Activated CD4-positive, alpha-beta memory T cell treated with anti-CD3 and anti-CD28 coated beads, Interleukin-2, amount 10 ng/mL, durations not matched to agents 7 days and 5 days (primary cell): Measurements from ENCODE around the gene CCPG1. TPM values are rescaled to one million over a fixed set of nuclear protein-coding genes. Genes with fewer than 3 reads are reported as not detected.
A peak's percentile ranks its signal among the peaks of the same experiment; 100 is the strongest.
"Not testable (repeated sequence)": the region's sequence is repeated elsewhere in the genome, so short reads cannot be mapped to it uniquely, and the experiment has no call there.

ENCODE experiments used
- CTCF ChIA-PET: fragments of 350-600 bp; sonication (Branson Sonifier 250); formaldehyde crosslinking; loops from one replicate; lab custom pipeline; 2021; ENCODE audit warnings: antibody characterized with exemption, inconsistent platforms; lab: Charles Lee
- POLR2A ChIA-PET: fragments of 350-600 bp; sonication (Branson Sonifier 250); formaldehyde crosslinking; loops from one replicate; lab custom pipeline; 2021; ENCODE audit warnings: antibody characterized with exemption; lab: Charles Lee
- DNase-seq: peaks from one replicate; pipeline ENCODE4 v3.0.0-alpha.2; 2020
- H3K27ac Mint-ChIP-seq: one replicate; pipeline ENCODE4 v1.8.0; 2021; ENCODE audit warnings: mild to moderate bottlenecking, mixed read lengths
- H3K27me3 Mint-ChIP-seq: one replicate; pipeline ENCODE4 v1.8.0; 2021; ENCODE audit warnings: mixed read lengths
- H3K36me3 Mint-ChIP-seq: one replicate; pipeline ENCODE4 v1.8.0; 2021; ENCODE audit warnings: low read depth, mixed read lengths
- H3K4me1 Mint-ChIP-seq: one replicate; pipeline ENCODE4 v1.8.0; 2021; ENCODE audit warnings: mixed read lengths
- H3K4me3 Mint-ChIP-seq: one replicate; pipeline ENCODE4 v1.8.0; 2021; ENCODE audit warnings: mild to moderate bottlenecking, mixed read lengths
- H3K9me3 Mint-ChIP-seq: one replicate; pipeline ENCODE4 v1.8.0; 2021; ENCODE audit warnings: mixed read lengths
- total RNA-seq, 2 experiments: library from RNA; stranded (reverse); gene quantifications; one replicate each; pipeline ENCODE4 v1.2.3, GENCODE V29; 2021

Gene CCPG1
- total RNA-seq: 10 to 100 TPM; 33.3 to 33.4 TPM

- Mint-ChIP-seq H3K4me3 (peak within 1 kb of the TSS; percentile 91), H3K36me3 (no peaks in the 10 kb centered on the region), H3K27me3 (no peaks in the 10 kb centered on the region), H3K27ac (peak within 1 kb of the TSS; percentile 86), H3K4me1 (peaks cover 33% of the 10 kb centered on the region), H3K9me3 (no peaks in the 10 kb centered on the region)
- DNase-seq: peak; percentile 92
- ChIA-PET CTCF (interaction anchor here (0.5 to 2.6 kb wide), 28 partner anchors 9 to 231 kb away, joined by 3 to 25 read pairs (median 4); partner anchors contain the start of genes PIGB, PIGBOS1 and RSL24D1), POLR2A (interaction anchor here (0.6 to 4.4 kb wide), 14 partner anchors 9 to 216 kb away, joined by 3 to 46 read pairs (median 4); partner anchors contain the start of genes PIGB, PIGBOS1 and RSL24D1)
Measured at GRCh38 chr15:55408012-55408928, at the start of gene CCPG1, which contains the start of gene PIERCE2. Gene CCPG1, minus strand, starts transcription at chr15:55408359. Its CDS starts 18,935 bp downstream, at chr15:55389424. Gene PIERCE2, plus strand, starts transcription at chr15:55408495. Its CDS starts 274 bp downstream, at chr15:55408769.

GRCh38 chr15:55457401-55458022 is 49.4 kb upstream of the CCPG1 start:
- H3K9me3 Mint-ChIP-seq: peaks cover 4% of the 10 kb centered on the region
- no peaks in the 10 kb centered on the region for H3K4me1 Mint-ChIP-seq
- peaks cover 6% of the 10 kb centered on the region for H3K27me3 Mint-ChIP-seq
- no peak for DNase-seq
- no peaks in the 10 kb centered on the region for H3K36me3 Mint-ChIP-seq
- H3K4me3 Mint-ChIP-seq: no peak overlapping the region
- H3K27ac Mint-ChIP-seq: no peak overlapping the region
- CTCF ChIA-PET: interaction anchor here (1.2 to 1.3 kb wide), 2 partner anchors 18 kb away, joined by 5 read pairs; no protein-coding TSS in a partner anchor
- POLR2A ChIA-PET: no interaction called here

GRCh38 chr15:55447030-55447394 is 38.9 kb upstream of the CCPG1 start:
- H3K36me3 Mint-ChIP-seq, H3K27ac Mint-ChIP-seq, H3K4me1 Mint-ChIP-seq: not testable (repeated sequence)

GRCh38 chr15:55446379-55447029 is 38.3 kb upstream of the CCPG1 start:
- H3K27ac Mint-ChIP-seq, CTCF ChIA-PET, H3K36me3 Mint-ChIP-seq, H3K4me3 Mint-ChIP-seq, H3K27me3 Mint-ChIP-seq, POLR2A ChIA-PET, H3K9me3 Mint-ChIP-seq, H3K4me1 Mint-ChIP-seq, DNase-seq: not testable (repeated sequence)

More at GRCh38 chr15:55447030-55447394, 38.9 kb upstream of the CCPG1 start:
- H3K27me3 Mint-ChIP-seq, CTCF ChIA-PET, H3K4me3 Mint-ChIP-seq, H3K9me3 Mint-ChIP-seq, POLR2A ChIA-PET, DNase-seq: not testable (repeated sequence)

- H3K27ac Mint-ChIP-seq, H3K4me3 Mint-ChIP-seq, DNase-seq, H3K27me3 Mint-ChIP-seq, H3K4me1 Mint-ChIP-seq, H3K36me3 Mint-ChIP-seq, POLR2A ChIA-PET, CTCF ChIA-PET, H3K9me3 Mint-ChIP-seq: not testable (repeated sequence)
Measured at GRCh38 chr15:55445936-55446335, 37.8 kb upstream of the CCPG1 start.

GRCh38 chr15:55443141-55443540 is 35.0 kb upstream of the CCPG1 start:
- H3K4me3 Mint-ChIP-seq, H3K9me3 Mint-ChIP-seq, H3K27ac Mint-ChIP-seq, POLR2A ChIA-PET, DNase-seq, H3K27me3 Mint-ChIP-seq, H3K36me3 Mint-ChIP-seq, CTCF ChIA-PET, H3K4me1 Mint-ChIP-seq: not testable (repeated sequence)

- CTCF ChIA-PET: interaction anchor here (0.7 to 2.9 kb wide), 25 partner anchors 9 to 339 kb away, joined by 3 to 25 read pairs (median 4); partner anchors contain the start of genes CCPG1, PIERCE2, PIGB and PIGBOS1
- Mint-ChIP-seq H3K4me1 (peaks cover 6% of the 10 kb centered on the region), H3K9me3 (no peaks in the 10 kb centered on the region), H3K4me3 (no peak overlapping the region), H3K27ac (no peak overlapping the region), H3K27me3 (no peaks in the 10 kb centered on the region), H3K36me3 (no peaks in the 10 kb centered on the region)
- POLR2A ChIA-PET: interaction anchor here (0.6 to 1.2 kb wide), 4 partner anchors 27 to 238 kb away, joined by 3 to 4 read pairs (median 4); partner anchors contain the start of genes CCPG1, PIERCE2 and RSL24D1
- DNase-seq: no peak
Measured at GRCh38 chr15:55434989-55435825, 27.0 kb upstream of the CCPG1 start.

- H3K36me3 Mint-ChIP-seq: no peaks in the 10 kb centered on the region
- H3K4me3 Mint-ChIP-seq: no peak overlapping the region
- ChIA-PET CTCF (no interaction called here), POLR2A (no interaction called here)
- H3K4me1 Mint-ChIP-seq: no peaks in the 10 kb centered on the region
- DNase-seq: no peak
- H3K9me3 Mint-ChIP-seq: no peaks in the 10 kb centered on the region
- H3K27me3 Mint-ChIP-seq: no peaks in the 10 kb centered on the region
- no peak overlapping the region for H3K27ac Mint-ChIP-seq
Measured at GRCh38 chr15:55422089-55422488, 13.9 kb upstream of the CCPG1 start.

GRCh38 chr15:55420171-55420866 is 12.2 kb upstream of the CCPG1 start:
- Mint-ChIP-seq H3K9me3 (no peaks in the 10 kb centered on the region), H3K27me3 (no peaks in the 10 kb centered on the region), H3K36me3 (no peaks in the 10 kb centered on the region), H3K4me1 (no peaks in the 10 kb centered on the region), H3K4me3 (no peak overlapping the region), H3K27ac (no peak overlapping the region)
- no peak for DNase-seq
- ChIA-PET CTCF (no interaction called here), POLR2A (interaction anchor here (1.2 kb wide), 1 partner anchor 102 kb away, joined by 4 read pairs; the partner anchor contains the start of genes PIGB and PIGBOS1)

- CTCF ChIA-PET: interaction anchor here (0.7 to 1.1 kb wide), 2 partner anchors 9 to 17 kb away, joined by 3 to 5 read pairs; partner anchors contain the start of genes CCPG1 and PIERCE2
- POLR2A ChIA-PET, H3K27ac Mint-ChIP-seq, H3K4me3 Mint-ChIP-seq, H3K4me1 Mint-ChIP-seq, H3K9me3 Mint-ChIP-seq, H3K27me3 Mint-ChIP-seq, DNase-seq, H3K36me3 Mint-ChIP-seq: not testable (repeated sequence)
Measured at GRCh38 chr15:55417678-55418077, 9.5 kb upstream of the CCPG1 start.

- peak overlapping the region; percentile 86 for H3K27ac Mint-ChIP-seq
Measured at GRCh38 chr15:55408976-55409375, 817 bp upstream of the CCPG1 start.

More at GRCh38 chr15:55408976-55409375, 817 bp upstream of the CCPG1 start:
- not testable (repeated sequence) for DNase-seq, H3K36me3 Mint-ChIP-seq, H3K9me3 Mint-ChIP-seq, H3K27me3 Mint-ChIP-seq
- H3K4me1 Mint-ChIP-seq: peaks cover 26% of the 10 kb centered on the region
- ChIA-PET CTCF (interaction anchor here (0.5 to 2.6 kb wide), 24 partner anchors 9 to 232 kb away, joined by 3 to 25 read pairs (median 4); partner anchors contain the start of genes PIGB, PIGBOS1 and RSL24D1), POLR2A (interaction anchor here (0.8 to 4.4 kb wide), 11 partner anchors 9 to 212 kb away, joined by 3 to 46 read pairs (median 5); partner anchors contain the start of genes PIGB, PIGBOS1 and RSL24D1)
- H3K4me3 Mint-ChIP-seq: peak overlapping the region; percentile 91
